ENCODE data around the gene ZBTB42.

ZBTB42 gene

GRCh38 chr14:104819361-104819781 lies 18.5 kb downstream of the ZBTB42 start:
- TF ChIP-seq, protein P1, sequence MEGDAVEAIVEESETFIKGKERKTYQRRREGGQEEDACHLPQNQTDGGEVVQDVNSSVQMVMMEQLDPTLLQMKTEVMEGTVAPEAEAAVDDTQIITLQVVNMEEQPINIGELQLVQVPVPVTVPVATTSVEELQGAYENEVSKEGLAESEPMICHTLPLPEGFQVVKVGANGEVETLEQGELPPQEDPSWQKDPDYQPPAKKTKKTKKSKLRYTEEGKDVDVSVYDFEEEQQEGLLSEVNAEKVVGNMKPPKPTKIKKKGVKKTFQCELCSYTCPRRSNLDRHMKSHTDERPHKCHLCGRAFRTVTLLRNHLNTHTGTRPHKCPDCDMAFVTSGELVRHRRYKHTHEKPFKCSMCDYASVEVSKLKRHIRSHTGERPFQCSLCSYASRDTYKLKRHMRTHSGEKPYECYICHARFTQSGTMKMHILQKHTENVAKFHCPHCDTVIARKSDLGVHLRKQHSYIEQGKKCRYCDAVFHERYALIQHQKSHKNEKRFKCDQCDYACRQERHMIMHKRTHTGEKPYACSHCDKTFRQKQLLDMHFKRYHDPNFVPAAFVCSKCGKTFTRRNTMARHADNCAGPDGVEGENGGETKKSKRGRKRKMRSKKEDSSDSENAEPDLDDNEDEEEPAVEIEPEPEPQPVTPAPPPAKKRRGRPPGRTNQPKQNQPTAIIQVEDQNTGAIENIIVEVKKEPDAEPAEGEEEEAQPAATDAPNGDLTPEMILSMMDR (IDR thresholded peaks at IDR 0.05), result no peak

DNA sequence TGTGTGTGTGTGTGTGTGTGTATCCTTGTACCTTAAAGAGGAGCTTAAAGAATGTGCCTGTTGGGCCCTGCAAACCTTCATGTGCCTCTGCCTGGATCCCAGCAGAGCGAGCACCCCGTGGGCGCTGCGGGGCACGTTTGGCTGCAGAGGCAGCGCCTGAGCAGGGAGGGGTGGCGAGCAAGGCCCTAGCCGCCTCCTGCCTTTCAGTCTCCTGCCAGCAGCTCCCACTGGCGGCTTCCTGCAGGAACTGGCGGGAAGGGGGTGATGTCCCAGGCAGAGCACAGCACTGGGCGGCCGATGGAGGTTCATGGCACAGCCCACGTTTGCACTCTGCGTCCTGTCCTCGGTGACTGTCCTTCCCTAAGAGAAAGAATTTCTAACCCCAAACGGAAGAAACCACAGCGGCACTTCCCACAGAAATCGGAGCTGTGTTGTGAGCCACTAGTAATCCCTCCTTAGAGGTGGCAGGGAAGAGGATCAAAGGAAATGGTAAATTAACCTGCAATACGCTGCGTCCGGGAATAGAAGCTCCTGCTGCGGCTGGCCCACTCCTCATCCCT lies 19.8 kb downstream of the ZBTB42 start:
- TF ChIP-seq, protein P1 (IDR thresholded peaks at IDR 0.05), result no peak

- TF ChIP-seq, protein P1 (IDR thresholded peaks at IDR 0.05), result no peak
Measured at GRCh38 chr14:104821229-104821945, 20.5 kb downstream of the ZBTB42 start.

DNA sequence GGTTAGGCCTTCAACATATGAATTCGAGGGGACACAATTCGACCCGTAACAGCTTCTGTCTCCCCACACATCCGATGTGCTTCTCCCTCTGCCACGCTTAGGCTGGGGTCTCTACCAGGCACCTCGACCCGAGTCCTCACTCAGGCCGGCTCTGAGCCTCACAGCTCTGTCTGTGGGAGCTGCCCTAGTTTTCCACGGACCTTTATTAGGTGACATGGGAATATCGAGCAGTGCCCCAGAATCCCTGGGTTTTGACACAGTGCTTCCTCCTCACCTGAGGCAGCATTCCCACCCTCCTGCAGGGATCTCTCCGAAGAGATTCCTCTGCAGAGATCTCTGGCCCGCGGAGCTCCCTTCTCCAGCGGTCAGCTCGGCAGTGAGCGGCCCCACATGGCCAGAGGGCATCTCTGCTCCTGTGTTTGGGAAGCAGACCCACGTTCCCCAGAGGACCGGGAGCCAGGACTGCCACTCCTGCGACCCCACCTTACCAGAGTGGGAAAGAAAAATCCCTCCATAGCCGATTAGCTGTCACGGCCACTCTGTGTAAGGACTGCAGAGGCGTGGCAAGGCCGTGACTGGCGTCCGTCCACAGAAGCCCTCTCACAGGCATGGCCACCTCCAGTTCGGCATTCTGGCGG lies 21.2 kb downstream of the ZBTB42 start:
- TF ChIP-seq, protein P1 (IDR thresholded peaks at IDR 0.05), result no peak

GRCh38 chr14:104822821-104823615 lies 22.1 kb downstream of the ZBTB42 start:
- TF ChIP-seq, protein P1 (IDR thresholded peaks at IDR 0.05), result no peak

- TF ChIP-seq, protein P1 (IDR thresholded peaks at IDR 0.05), result no peak
Measured at GRCh38 chr14:104824353-104824997, 23.6 kb downstream of the ZBTB42 start.

All from LNCAP (cell line).